ENCODE results near the gene FLNB. TPM values are rescaled to one million over a fixed set of nuclear protein-coding genes. Genes with fewer than 3 reads are reported as not detected.
"Not testable (repeated sequence)": the region's sequence is repeated elsewhere in the genome, so short reads cannot be mapped to it uniquely, and the experiment has no call there.

The FLNB gene
- total RNA-seq, 1 donor from 2014 or later, result 183 TPM

GRCh38 chr3:58052373-58053273 is 44.4 kb downstream of the FLNB start:
- DNase-seq (ENCODE audit: low spot score), result peak; percentile 96

DNA sequence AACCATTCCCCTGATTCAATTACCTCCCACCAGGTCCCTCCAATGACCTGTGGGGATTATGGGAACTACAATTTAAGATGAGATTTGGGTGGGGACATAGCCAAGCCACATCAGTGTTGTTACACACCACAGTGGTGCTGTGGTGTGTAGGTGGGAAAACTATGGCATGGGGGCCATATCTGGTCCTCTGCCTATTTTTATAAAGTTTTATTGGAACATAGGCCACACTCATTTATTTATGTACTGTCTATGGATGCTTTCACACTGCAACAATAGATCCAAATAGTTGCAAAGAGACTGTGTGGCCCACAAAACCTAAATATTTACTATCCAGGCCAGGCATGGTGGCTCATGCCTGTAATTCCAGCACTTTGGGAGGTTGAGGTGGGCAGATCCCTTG is 46.4 kb downstream of the FLNB start:
- DNase-seq (ENCODE audit: low spot score), result no peak

GRCh38 chr3:58055314-58055713 is 47.1 kb downstream of the FLNB start:
- DNase-seq (ENCODE audit: low spot score), result no peak

- not testable (repeated sequence) for DNase-seq (ENCODE audit: low spot score)
Measured at GRCh38 chr3:58055891-58056290, 47.7 kb downstream of the FLNB start.

GRCh38 chr3:58058361-58059263 is 50.4 kb downstream of the FLNB start:
- DNase-seq (ENCODE audit: low spot score), result peak; percentile 91

GRCh38 chr3:58059349-58060321 is 51.4 kb downstream of the FLNB start:
- DNase-seq (ENCODE audit: low spot score), result peak; percentile 93

- DNase-seq (ENCODE audit: low spot score), result peak; percentile 48
Measured at GRCh38 chr3:58062472-58062871, 54.2 kb downstream of the FLNB start.

DNA sequence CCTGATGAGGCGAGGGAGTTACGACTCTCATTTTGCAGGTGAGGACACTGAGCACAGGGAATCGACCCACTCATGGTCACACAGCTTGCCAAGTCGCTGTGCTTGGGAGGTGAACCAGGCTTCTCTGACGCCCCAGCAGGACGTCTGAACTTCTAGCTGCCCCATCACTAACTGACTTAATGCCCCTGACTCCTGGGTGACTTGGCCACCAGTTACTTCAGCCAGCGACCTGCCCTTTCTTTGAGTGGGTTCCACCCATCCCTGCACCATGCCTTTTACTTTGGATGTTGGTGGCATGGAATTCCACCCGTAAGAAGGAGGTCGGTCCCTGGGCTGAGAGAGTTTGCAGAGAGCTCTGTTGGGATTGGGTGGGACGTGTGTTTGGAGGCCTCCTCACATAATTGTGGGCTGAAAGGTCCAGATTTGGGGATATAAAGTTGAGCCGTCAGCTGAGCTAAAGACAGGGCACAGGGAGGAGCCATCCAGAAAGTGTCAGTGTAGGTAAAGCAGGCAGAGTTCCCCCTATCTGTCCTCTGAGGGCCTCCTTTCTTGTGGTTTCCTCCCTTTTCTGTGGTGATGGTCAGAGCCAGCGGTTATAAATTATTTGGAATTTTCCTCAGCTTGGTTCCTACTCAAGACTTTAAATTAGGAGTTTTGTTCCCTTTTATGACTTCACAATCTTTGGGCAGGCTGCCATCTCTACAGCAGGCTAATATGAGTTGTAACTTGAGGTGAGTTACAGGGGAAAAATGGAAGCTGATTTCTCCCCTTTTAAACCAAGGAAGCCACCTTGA is 55.0 kb downstream of the FLNB start:
- peak; percentile 92 for DNase-seq (ENCODE audit: low spot score)

DNA sequence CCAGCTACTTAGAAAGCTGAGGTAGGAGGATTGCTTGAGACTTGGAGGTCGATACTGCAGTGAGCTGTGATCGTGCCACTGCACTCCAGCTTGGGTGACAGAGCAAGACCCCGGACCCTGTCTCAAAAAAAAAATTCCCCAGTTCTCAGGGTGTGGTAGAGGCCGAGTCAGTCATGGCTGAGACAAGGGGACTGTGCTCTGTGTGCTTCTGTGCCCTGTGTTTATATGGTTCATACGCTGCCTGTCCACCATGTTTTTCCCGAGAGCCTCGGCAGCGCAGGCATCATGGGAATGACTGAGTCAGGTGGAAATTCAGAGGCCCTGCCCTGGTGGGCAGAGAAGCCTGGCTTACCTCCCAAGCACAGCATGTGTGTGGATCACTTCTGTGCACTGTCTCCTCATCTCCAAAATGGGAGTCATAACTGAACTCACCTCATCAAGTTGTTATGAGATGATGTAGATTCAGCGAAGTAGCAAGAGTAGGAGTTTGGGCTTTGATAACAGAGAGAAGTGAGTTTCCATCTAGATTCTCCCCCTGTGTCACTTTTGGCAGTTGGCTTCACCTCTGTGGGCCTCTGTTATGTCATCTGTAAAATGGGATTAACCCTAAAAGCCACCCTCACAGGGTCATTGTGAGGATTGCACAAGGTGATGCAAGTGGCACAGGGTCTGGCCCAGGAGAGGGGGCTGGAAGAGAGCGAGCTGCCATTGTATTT is 56.9 kb downstream of the FLNB start:
- no peak for DNase-seq (ENCODE audit: low spot score)

DNA sequence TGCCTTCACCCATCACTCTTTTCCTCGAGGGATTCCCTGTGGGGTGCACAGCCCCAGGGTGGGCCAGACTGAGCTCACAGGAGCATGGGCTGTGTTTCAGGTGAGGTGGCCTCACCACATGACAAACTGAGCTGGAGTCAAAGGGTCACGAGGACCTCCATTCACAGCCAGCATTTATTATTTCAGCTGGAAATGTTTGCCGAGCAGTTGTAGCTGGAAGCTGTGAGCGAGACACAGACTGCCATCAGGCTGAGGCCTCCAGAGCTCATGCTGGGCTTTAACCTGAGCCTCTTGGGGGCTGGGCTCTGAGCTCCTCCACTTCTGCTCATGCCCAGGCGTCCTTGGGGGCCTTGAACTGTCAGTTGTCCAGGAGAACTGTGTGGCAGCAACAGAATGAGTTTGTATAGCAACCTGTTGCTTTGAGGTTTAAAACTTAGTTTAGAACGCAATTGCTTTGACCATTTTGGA is 57.5 kb downstream of the FLNB start:
- peak; percentile 73 for DNase-seq (ENCODE audit: low spot score)

- DNase-seq (ENCODE audit: low spot score), result peak; percentile 75
Measured at GRCh38 chr3:58066842-58067241, 58.6 kb downstream of the FLNB start.

- no peak for DNase-seq (ENCODE audit: low spot score)
Measured at GRCh38 chr3:58068122-58068809, 60.0 kb downstream of the FLNB start.

- DNase-seq (ENCODE audit: low spot score), result no peak
Measured at GRCh38 chr3:58071480-58071971, 63.3 kb downstream of the FLNB start.

- no peak for DNase-seq (ENCODE audit: low spot score)
Measured at GRCh38 chr3:58072052-58072762, 64.0 kb downstream of the FLNB start.

GRCh38 chr3:58072763-58073130 is 64.5 kb downstream of the FLNB start:
- DNase-seq (ENCODE audit: low spot score), result no peak

- DNase-seq (ENCODE audit: low spot score), result no peak
Measured at GRCh38 chr3:58073301-58074108, 65.3 kb downstream of the FLNB start.

GRCh38 chr3:58074116-58074715 is 66.0 kb downstream of the FLNB start:
- no peak for DNase-seq (ENCODE audit: low spot score)
